Suppressor macrophage treated with lipopolysaccharide for 4 hours (primary cell): Measurements from ENCODE around the gene BTC.
"Not testable (repeated sequence)": the region's sequence is repeated elsewhere in the genome, so short reads cannot be mapped to it uniquely, and the experiment has no call there.

Experiments
- DNase-seq: peaks from one replicate; pipeline ENCODE4 v3.0.0-alpha.2; 2020

Gene BTC

GRCh38 chr4:74757136-74757535 lies 37.2 kb downstream of the BTC start:
- no peak for DNase-seq

GRCh38 chr4:74755486-74755885 lies 38.8 kb downstream of the BTC start:
- DNase-seq = no peak

- DNase-seq = no peak
Measured at GRCh38 chr4:74754218-74754617, 40.1 kb downstream of the BTC start.

GRCh38 chr4:74752798-74753197 lies 41.5 kb downstream of the BTC start:
- no peak for DNase-seq

- no peak for DNase-seq
Measured at GRCh38 chr4:74751856-74752255, 42.5 kb downstream of the BTC start.

- DNase-seq = no peak
Measured at GRCh38 chr4:74751247-74751646, 43.1 kb downstream of the BTC start.

GRCh38 chr4:74742185-74742584 lies 52.1 kb downstream of the BTC start:
- no peak for DNase-seq

- DNase-seq = no peak
Measured at GRCh38 chr4:74738464-74739143, 55.7 kb downstream of the BTC start.

- no peak for DNase-seq
Measured at GRCh38 chr4:74734995-74735394, 59.3 kb downstream of the BTC start.

- no peak for DNase-seq
Measured at GRCh38 chr4:74733756-74734155, 60.6 kb downstream of the BTC start.

GRCh38 chr4:74724979-74725378 lies 69.3 kb downstream of the BTC start:
- DNase-seq = no peak

GRCh38 chr4:74716436-74716765 lies 77.9 kb downstream of the BTC start:
- no peak for DNase-seq

GRCh38 chr4:74715706-74716435 lies 78.5 kb downstream of the BTC start:
- DNase-seq = no peak

- DNase-seq = no peak
Measured at GRCh38 chr4:74714611-74715130, 79.7 kb downstream of the BTC start.

- DNase-seq = not testable (repeated sequence)
Measured at GRCh38 chr4:74708135-74708534, 86.2 kb downstream of the BTC start.
